Erythroblast (primary cell): ENCODE results near the gene ZXDC.

ENCODE experiments used
- GATA1 ChIP-seq: IDR thresholded peaks from 2 replicates; pipeline ENCODE4 v1.6.1; 2011; ENCODE audit warnings: low read depth, mild to moderate bottlenecking, control low read depth, low read length, moderate library complexity
- POLR2A ChIP-seq: IDR thresholded peaks from 2 replicates; pipeline ENCODE4 v1.6.1; 2011; ENCODE audit warnings: mild to moderate bottlenecking, low read length

GRCh38 chr3:126501736-126502135 lies 26.0 kb upstream of the ZXDC start:
- TF ChIP-seq POLR2A (no peak), GATA1 (no peak)
